Fibroblast of skin of right quadriceps (primary cell): ENCODE measurements around the gene NFYA.
A peak's percentile ranks its signal among the peaks of the same experiment; 100 is the strongest.
"Not testable (repeated sequence)": the region's sequence is repeated elsewhere in the genome, so short reads cannot be mapped to it uniquely, and the experiment has no call there.

Source experiments
- DNase-seq: peaks from one replicate; pipeline ENCODE4 v3.0.0-alpha.2; 2013

NFYA gene

GRCh38 chr6:41073968-41074691, 1.4 kb downstream of the NFYA start:
- DNase-seq = peak; percentile 25

DNA sequence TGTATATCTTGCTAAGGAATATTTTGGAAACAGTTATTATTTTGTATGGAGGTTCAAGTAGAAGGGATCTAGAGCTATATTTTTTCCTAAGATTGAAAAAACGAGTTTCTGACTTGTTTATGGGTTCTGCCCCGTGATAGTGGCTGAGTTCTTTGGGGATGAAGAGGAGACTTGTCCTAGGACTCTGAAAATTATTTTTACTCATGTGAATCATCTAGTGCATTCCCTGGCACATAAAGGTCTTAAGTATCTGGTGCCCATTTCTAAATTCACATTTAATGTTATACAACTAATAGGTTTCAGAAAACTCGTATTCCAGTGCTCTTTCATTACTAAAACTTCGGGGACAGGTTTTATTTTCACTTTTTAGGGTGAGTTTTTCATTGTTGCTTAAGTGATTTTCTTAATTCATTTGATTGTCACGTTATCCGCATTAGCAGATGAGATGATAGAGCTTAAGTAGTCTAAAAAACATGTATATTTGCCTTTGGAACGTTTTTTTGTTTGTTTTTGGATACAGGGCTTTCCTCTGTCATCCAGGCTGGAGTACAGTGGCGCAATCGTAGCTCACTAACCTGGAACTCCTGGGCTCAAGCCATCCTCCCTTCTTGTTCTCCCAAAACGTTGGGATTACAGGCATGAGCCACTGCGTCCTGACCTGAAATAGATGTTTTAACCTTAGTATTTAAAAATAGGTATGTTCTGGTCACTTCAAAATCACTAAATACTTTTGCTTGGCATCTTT, 2.1 kb downstream of the NFYA start:
- no peak for DNase-seq

DNA sequence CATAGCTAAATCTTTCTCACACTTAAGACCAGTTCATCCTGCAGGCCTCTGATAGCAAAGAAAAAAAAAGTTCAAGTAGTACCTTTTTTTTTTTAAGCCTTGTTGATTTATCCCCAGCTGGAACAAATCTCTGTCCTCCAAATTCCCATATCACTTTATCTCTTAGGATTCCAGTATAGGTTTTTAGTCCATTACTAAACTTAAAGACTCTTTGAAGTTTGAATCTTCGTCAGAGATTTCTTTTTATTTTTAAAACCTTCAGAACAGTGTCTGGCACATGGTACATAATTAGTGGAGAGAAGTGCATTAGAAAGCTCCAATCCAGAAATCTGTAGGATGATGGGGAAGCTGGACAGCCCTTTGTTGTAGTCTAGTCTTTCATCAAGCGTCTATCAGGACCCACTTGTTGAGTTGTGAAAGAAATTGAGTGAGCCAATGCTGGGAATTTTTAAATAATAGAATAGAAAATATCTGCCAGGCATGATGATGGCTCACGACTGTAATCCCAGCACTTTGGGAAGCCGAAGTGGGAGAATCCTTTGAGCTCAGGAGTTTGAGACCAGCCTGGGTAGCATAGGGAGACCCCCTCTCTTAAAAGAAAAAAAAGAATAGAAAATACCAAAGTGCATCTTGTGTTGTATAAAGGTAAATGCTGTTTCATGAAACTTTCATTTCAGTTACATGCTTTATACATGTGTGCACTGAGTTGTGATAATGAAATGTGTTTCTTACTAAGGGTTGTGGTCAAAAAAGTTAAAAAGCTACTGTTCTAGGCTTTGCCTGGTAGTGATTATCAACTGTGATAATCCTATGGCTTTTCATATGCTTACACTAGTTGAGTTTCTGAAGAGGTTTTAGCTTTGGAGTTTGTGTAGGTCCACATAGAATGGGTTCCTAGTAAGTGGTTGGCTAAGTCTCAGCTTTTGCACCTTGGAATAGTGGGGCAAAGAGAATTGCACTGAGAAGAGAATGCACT, 3.2 kb downstream of the NFYA start:
- DNase-seq = no peak

GRCh38 chr6:41077536-41077935, 4.8 kb downstream of the NFYA start:
- no peak for DNase-seq

DNA sequence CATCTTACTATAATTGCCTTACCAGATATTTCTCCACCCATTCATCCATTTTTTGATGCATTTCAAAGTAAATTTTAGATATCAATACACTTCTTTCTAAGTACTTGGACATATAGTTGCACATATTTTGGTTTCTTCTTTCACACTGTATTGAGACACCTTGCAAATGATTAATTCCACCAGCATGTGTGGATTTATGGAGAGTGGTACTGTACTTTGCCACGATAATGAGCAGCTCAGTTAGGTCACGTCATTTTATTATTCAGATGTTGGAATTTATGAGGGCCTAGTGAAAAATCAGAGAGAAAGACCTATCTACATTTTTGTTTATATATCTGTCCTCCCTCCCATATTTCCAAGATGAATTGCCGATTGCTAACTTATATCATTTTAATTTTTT, 5.3 kb downstream of the NFYA start:
- DNase-seq = no peak

DNA sequence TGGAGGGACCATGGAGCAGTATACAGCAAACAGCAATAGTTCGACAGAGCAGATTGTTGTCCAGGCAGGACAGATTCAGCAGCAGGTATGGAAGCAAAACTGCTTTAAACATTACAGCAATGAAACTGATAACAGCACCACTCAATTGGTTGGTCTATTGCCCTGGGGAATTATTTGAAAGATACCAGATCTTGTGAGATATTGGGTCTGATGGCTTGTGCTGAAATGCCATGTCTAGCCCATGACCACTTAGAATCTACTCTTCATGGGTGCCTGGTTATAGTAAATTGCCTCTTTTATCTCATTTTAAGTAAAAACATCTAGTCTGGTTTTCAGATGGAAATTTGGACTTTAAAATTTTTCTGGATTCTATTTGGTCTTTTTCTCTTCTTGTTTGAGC, 6.3 kb downstream of the NFYA start:
- DNase-seq = no peak

DNA sequence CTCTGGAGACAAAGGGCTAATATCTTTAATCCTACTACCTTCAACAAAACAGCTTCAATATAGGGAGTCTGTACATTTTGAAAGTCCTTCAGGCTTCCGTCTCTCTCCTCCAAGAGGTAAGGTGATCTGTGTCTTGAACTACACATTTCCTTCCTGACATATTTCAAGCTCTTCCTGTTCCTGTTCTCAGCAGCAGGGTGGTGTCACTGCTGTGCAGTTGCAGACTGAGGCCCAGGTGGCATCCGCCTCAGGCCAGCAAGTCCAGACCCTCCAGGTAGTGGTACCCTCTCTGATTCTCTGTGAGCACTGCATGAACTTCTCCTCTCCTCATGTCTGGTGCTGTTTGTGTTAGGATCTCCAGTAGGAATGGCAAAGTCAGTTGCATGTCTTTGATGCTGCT, 7.8 kb downstream of the NFYA start:
- no peak for DNase-seq

GRCh38 chr6:41083072-41083471, 10.3 kb downstream of the NFYA start:
- DNase-seq = no peak

- DNase-seq = no peak
Measured at GRCh38 chr6:41085182-41085581, 12.4 kb downstream of the NFYA start.

DNA sequence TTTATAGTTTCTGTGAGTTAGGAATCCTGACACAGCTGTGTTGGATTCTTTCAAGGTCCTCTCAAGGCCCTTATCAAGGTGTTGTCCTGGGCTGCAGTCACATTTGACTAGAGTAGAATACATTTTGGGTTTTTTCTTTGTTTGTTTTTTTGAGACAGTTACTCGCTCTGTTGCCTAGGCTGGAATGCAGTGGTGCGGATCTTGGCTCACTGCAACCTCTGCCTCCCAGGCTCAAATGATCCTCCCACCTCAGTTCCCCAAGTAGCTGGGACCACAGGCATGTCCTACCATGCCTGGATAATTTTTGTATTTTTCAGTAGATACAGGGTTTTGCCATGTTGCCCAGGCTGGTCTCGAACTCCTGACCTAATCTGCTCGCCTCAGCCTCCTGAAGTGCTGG, 15.7 kb downstream of the NFYA start:
- DNase-seq = no peak

- no peak for DNase-seq
Measured at GRCh38 chr6:41090841-41091761, 18.3 kb downstream of the NFYA start.

DNA sequence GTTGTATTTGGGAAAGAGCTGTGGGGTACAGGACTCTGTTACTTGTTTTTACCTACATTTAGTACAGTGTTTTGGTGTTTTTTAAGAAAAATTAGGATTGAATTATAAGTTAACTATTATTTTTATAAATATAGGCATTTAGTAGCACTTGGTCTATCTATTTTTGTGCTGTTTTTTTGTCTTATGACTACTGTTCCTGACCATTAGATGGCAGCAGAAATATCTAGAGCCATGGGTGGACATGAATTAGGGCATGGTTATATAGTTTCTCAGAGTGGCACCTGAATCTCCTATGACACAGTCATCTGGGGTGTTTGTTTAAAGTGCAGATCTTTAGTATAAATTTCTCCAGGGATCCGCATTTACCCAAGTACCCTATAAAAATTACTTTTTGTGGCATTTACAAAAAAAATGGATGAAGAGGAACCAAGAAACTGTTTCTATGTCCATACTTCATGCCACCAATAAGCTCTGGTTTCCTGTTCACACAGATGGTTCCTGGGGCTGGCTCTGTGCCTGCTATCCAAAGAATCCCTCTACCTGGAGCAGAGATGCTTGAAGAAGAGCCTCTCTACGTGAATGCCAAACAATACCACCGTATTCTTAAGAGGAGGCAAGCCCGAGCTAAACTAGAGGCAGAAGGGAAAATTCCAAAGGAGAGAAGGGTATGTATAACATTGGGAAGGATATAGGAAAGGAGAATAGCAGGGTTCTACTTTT, 19.8 kb downstream of the NFYA start:
- DNase-seq = no peak

DNA sequence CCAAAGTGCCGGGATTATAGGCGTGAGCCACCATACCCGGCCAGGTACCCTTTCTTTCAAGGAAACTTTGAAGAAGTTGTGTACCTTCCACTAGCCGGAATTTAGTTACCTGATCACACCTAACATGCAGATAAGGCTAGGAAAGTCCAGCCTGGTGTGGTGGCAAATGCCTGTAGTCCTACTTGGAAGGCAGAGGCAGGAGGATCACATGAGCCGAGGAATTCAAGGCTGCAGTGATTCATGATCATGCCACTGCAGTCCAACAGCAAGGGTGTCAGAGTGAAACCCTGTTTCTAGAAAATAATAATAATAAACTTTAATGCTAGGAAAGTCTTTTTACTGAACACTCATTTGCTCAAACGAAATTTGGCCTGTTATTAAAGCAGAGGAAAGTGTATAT, 21.0 kb downstream of the NFYA start:
- DNase-seq = no peak

- peak; percentile 79 for DNase-seq
Measured at GRCh38 chr6:41097467-41098090, 24.8 kb downstream of the NFYA start.

DNA sequence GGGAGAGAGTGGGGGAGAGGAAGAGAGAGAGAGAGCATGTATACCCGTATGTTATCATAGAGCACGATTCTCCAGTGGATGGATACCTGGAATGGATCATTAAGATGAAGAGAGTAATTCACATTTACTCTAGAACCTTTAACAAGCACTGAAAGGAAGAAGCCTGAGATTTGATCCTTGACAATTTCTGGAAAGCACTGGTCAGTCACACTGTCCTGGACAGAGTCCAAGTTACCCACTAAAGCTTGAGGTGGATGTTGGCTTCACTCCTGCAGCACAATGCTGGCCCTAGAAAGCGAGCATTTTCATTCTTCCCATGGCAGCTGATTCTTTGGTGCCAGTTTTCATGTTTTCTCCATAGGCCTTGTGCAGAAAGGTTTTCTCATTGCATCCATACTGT, 25.6 kb downstream of the NFYA start:
- DNase-seq = no peak

DNA sequence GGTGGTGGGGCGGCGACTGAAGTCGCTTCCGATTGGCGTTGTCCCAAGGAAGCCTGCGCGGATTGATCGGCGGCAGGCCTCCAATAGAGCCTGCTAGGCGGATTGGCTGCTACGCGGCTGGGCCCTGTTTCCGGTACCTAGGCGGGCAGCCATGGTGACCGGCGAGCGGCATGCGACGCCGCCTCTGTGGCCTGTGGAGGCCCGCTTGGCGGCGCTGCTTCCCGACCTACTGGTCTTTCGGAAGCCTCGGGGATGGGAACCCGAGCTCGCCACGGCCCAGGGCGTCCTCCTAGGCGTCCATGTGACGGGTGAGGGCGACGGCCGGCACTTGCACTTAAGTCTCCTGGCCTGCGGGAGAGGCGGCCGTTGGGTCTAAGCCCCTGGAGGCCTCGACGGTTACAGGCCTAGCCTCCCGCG, 28.1 kb downstream of the NFYA start:
- DNase-seq = no peak

DNA sequence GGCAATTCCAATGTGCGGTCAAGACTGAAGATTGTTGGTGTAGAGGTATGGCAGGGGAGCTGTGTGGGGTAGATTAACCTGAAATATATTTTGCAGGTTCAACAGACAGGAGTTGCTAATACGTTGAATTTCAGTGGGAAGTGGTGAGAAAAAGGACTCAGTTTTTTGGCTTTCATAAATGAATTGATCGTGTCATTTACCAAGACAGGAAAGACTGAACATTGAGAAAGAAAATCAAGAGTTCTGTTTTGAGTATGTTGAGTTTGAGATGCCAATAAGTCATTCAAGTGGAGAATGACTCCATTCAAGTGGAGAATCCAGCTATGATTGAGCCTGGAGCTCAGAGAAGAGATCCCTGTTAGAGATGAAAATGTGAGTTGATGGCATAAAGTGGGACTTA, 31.1 kb downstream of the NFYA start:
- DNase-seq = no peak

DNA sequence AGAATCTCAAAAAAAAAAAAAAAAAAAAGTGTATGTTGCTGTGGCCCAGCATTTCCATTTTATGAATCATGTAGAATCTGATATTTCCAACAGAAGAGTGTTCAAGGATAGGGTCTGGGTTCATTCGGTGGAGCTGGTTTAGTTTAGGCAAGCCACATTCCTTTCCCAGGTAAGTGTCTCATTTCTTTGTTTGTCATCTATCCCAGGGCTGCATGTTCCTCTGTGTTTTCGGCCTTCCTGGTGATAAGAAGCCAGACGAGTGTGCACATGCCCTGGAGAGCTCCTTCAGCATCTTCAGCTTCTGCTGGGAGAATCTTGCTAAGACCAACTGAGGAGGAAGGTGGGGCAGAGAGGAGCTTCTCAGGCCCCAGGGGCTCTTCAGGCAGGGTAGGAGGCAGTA, 38.2 kb downstream of the NFYA start:
- DNase-seq = no peak

DNA sequence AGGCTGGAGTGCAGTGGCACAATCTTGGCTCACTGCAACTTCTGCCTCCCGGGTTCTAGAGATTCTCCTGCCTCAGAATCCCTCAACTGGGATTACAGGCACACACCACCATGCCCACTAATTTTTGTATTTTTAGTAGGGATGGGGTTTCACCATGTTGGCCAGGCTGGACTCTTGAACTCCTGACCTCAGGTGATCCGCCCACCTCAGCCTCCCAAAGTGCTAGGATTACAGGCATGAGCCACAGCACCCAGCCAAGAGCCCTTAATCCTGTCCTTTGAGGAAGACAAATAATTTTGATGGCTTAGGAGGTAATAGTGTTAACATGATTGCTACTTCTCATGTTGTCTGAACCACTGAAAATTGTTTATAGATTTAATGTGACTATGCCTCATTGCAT, 42.3 kb downstream of the NFYA start:
- DNase-seq = not testable (repeated sequence)

DNA sequence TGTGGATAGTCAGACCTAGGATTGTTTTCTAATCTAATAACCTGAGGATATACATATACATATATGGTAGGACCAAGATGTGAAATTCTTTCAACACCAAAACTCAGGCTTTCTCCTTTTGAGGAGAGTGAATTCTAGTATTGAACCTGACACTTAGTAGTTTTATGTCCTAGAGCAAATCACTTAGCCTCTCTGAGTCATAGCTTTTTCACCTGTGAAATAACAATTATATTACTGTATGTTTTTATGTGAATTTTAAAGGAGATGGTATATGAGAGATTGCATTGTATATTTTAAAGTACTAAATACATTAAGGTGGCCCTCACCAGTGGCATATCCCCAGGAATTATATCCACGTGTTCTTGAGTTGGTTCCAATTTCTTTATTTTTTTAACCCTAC, 46.7 kb downstream of the NFYA start:
- DNase-seq = no peak

DNA sequence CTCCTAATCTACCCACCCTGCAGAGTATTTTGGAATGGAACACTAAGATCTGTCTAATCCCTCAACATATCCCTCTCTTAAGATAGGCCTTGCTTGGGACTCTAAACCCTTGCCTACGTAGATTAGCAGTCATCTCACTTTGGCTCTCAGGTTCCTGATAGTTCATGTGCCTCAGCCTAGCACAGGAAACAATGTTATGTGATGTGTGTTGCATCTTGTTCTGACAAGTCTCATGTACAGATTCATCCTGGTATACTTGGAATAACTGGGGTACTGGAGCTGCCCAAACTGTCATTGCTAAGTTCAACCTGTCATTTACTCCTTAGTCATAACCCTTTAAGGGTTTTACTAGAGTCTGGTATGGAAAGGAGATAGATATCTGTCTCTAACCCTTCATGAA, 47.3 kb downstream of the NFYA start:
- no peak for DNase-seq
